ENCODE results near the gene UVRAG.

DNA sequence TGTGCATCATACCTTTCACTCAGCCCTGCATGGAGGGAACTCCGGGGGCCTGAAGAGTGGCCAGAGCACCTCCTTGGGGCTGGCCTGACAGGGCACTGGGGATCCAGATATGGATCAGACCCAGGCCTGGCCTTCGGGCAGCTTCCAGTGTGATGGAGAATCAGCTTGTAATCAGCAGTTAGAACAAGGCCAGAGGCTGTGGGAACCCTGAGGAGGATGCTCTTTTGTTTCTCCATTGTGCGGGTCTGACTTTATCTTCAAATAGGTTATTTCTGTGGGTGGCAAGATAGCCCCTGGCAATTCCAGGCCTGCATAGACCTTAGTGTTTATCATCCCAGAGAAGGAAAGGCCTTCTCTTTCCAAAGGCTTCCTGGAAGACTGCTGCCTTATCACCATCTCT lies 34.1 kb upstream of the UVRAG start:
- no peak for TF ChIP-seq POLR2A (IDR thresholded peaks at IDR 0.05)
- TF ChIP-seq, protein P1, sequence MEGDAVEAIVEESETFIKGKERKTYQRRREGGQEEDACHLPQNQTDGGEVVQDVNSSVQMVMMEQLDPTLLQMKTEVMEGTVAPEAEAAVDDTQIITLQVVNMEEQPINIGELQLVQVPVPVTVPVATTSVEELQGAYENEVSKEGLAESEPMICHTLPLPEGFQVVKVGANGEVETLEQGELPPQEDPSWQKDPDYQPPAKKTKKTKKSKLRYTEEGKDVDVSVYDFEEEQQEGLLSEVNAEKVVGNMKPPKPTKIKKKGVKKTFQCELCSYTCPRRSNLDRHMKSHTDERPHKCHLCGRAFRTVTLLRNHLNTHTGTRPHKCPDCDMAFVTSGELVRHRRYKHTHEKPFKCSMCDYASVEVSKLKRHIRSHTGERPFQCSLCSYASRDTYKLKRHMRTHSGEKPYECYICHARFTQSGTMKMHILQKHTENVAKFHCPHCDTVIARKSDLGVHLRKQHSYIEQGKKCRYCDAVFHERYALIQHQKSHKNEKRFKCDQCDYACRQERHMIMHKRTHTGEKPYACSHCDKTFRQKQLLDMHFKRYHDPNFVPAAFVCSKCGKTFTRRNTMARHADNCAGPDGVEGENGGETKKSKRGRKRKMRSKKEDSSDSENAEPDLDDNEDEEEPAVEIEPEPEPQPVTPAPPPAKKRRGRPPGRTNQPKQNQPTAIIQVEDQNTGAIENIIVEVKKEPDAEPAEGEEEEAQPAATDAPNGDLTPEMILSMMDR (IDR thresholded peaks at IDR 0.05) = no peak

All from lower leg skin (tissue), 3 donors.